NCI-H2107 treated with DMSO at 0.1 percent for 48 hours (cell line): ENCODE data around the gene METTL24.
"Not testable (repeated sequence)": the region's sequence is repeated elsewhere in the genome, so short reads cannot be mapped to it uniquely, and the experiment has no call there.

Experiments used
- DNase-seq: peaks from one replicate; lab custom pipeline; 2025; ENCODE audit not compliant: unreplicated experiment; lab: John Stamatoyannopoulos, UW

METTL24 gene

GRCh38 chr6:110317189-110317588, 41.0 kb downstream of the METTL24 start:
- no peak for DNase-seq

DNA sequence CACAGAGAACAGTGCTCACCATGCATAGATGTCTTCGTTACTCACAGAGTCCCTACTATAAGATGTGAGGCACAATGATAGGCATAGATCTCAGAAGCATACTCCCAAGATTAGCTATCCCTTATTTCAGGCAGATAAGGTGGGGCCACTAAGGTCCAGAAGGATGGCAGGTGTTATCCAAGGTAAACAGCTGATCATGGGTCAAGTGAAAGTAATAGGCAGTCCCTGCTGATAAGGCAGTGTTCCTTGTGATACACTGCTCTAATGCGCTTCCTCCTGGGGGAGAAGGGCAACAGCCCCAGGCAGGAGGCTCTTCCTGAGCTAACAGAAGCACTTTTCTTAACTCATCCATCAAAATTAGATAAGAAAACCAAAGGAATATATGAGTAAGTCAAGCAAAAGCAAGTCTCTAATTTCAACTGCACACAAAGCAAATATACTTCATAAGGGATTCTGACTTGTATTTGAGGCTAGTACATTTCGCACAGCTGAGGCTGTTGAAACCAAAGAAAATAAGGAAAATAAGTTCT, 42.2 kb downstream of the METTL24 start:
- DNase-seq, result no peak

- no peak for DNase-seq
Observed at GRCh38 chr6:110315207-110315868, 42.8 kb downstream of the METTL24 start.

GRCh38 chr6:110310861-110311446, 47.2 kb downstream of the METTL24 start:
- DNase-seq, result peak; percentile 24

DNA sequence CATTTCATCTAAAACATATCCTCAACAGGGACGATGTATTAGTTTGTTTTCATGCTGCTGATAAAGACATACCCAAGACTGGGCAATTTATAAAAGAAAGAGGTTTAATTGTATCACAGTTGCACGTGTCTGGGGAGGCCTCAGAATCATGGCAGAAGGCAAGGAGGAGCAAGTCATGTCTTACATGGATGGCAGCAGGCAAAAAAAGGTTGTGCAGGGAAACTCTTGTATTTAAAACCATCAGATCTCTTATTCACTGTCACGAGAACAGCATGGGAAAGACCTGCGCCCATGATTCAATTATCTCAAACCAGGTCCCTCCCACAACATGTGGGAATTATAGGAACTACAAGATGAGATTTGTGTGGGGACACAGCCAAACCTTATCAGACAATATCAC, 48.7 kb downstream of the METTL24 start:
- DNase-seq, result not testable (repeated sequence)

GRCh38 chr6:110307368-110307767, 50.8 kb downstream of the METTL24 start:
- DNase-seq, result no peak

- not testable (repeated sequence) for DNase-seq
Observed at GRCh38 chr6:110305832-110306231, 52.3 kb downstream of the METTL24 start.

DNA sequence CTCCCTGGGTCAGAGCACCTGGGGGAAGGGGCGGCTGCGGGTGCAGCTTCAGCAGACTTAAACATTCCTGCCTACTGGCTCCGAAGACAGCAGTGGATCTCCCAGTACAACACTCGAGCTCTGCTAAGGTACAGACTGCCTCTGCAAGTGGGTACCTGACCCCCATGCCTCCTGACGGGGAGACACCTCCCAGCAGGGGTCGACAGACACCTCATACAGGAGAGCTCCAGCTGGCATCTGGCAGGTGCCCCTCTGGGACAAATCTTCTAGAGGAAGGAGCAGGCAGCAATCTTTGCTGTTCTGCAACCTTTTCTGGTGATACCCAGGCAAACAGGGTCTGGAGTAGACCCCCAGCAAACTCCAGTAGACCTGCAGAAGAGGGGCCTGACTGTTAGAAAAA, 54.5 kb downstream of the METTL24 start:
- DNase-seq, result not testable (repeated sequence)

GRCh38 chr6:110298916-110299315, 59.2 kb downstream of the METTL24 start:
- no peak for DNase-seq

- no peak for DNase-seq
Observed at GRCh38 chr6:110298411-110298810, 59.7 kb downstream of the METTL24 start.

DNA sequence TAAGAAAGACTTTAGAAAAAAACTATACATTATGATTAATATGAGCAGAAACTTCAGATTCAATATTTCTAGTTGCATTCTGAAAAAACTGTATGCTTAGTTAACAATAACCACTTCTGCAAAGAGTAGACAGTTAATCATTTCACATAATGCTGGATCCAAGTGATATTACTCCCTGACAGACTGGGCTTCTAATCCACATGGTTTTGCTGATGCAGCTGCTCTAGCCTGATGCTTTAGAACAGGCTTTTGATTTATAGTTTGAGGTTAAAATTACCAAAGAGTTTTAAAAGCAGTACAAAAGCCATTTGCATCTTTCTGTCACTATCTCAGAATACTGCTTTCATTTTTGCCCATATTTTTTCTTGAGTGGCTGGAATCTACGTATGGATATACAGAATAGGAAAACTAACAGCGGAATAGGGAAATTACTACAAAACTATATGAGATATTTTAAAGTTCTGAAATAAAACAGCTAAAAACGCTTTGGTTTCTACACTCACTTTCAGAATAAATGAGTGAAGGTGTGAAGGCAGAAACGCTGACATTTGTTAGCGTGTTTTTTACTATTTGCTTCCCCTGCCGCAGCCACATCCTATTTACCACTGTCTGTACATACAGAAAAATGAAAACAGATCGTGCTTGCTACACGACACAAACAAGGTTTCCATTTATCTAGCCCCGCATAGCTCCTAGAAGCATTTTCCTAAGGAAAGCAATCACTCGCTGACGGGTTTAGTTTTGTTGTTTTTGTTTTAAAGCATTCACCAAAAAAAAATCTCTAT, 61.7 kb downstream of the METTL24 start:
- no peak for DNase-seq

DNA sequence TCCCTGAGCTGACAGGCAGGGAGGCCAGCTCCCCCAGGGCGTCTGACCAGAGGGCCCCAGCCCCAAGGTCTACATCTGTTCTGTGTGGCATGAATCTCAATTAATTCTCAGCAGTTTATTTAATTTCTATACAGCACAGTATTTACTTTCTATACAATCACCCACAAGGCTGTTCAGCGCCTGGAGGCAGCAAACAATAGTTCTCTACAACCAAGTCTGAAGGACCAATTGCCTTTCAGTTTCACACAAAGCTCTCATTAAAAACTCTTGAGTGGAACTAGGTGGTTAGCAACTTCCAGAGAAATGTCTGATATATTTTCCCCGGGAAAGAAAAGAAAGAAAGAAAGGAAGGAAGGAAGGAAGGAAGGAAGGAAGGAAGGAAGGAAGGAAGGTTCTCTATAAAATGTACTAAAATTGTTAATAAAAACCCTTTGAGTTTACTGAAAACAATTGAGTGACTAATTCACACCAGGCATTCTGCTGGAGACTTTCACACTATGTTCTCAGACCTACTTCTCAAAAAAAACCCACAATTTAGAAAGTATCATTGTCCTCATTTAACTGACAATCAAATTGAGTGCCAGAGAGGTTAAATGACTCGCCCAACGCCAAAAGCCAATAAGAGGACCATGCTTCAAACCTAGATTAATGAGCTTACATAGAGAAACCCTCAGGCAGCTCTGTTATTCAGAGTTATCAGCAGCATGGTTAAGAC, 62.5 kb downstream of the METTL24 start:
- DNase-seq, result peak; percentile 27

DNA sequence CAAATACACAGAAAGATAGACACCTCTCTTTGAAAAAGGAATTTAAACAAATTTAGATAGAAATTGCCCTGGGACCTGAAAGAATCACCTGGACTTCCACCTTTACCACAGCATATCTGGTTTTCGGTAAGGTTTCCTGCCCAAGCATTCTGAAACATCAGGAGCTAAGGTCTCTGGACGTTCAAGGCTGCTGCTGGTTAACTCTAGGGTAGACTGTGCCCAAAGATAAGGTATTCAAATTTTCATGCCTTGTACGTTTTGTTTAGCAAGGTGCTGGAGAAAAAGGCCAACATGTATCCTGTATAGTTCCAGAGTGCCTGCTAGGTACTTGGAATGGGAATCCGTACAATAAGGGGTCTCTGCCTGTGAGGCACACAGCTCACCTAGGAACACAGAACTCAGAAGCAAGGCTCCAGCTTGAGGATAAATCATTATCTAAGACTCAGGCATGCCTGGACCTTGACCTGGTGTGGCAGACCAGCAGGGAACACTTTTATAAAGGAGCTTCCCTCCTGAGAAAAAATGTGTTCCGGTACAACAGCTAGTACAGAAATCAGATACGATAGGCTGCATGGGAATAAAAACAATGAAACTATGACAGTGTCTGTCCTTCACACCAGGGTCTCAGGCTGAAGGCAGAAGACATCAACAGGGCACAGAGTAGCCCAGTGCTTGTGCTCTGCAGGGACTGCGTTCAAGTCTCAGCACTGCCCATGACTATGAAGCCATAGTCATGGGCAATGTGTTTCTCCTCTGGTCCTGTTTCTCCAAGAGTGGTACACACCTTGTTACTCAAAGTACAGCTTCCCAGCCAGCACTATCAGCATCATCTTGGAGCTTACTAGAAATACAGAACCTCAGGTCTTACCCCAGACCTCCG, 70.4 kb downstream of the METTL24 start:
- DNase-seq, result no peak

GRCh38 chr6:110285306-110286060, 72.7 kb downstream of the METTL24 start:
- no peak for DNase-seq

- no peak for DNase-seq
Observed at GRCh38 chr6:110284855-110285254, 73.3 kb downstream of the METTL24 start.

GRCh38 chr6:110283657-110284056, 74.5 kb downstream of the METTL24 start:
- no peak for DNase-seq

GRCh38 chr6:110282412-110282811, 75.7 kb downstream of the METTL24 start:
- DNase-seq, result no peak

- no peak for DNase-seq
Observed at GRCh38 chr6:110277100-110277665, 81.0 kb downstream of the METTL24 start.

DNA sequence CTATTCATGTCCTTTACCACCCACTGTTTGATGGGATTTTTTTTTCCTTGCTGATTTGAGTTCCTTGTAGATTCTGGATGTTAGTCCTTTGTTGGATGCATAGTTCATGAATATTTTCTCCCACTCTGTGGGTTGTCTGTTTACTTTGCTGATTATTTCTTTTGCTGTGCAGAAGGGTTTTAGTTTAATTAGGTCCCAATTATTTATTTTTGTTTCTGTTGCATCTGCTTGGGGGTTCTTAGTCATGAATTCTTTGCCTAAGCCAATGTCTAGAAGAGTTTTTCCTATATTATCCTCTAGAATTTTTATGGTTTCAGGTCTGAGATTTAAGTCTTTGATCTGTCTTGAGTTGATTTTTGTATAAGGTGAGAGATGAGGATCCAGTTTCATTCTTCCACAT, 85.4 kb downstream of the METTL24 start:
- DNase-seq, result not testable (repeated sequence)
